Small intestine (tissue), 7 donors: Measurements from ENCODE around the gene POMT1. TPM values are rescaled to one million over a fixed set of nuclear protein-coding genes. Genes with fewer than 3 reads are reported as not detected.

Experiments used
- DNase-seq, 2 donors: peaks; one replicate each; pipeline versions ENCODE4 v3.0.0 to v3.0.0-alpha.2; 2013
- FAIRE-seq: peaks from 2 replicates; lab custom pipeline; 2012; peaks lifted over from hg19 to GRCh38; lab: Jason Lieb, UNC
- H3K27ac ChIP-seq, 3 donors: one replicate each; pipeline ENCODE4 v1.5.1; 2013; ENCODE audit warnings: low read length in 2 of 3, mild to moderate bottlenecking in 2 of 3, control low read depth in 1 of 3, inconsistent platforms in 1 of 3, low read depth in 1 of 3, moderate library complexity in 1 of 3
- H3K27me3 ChIP-seq, 3 donors: one replicate each; pipeline ENCODE4 v1.6.1; 2013; ENCODE audit warnings: low read length in 3 of 3, inconsistent platforms in 1 of 3; ENCODE audit not compliant: control insufficient read depth in 3 of 3, insufficient read depth in 3 of 3
- H3K36me3 ChIP-seq, 3 donors: one replicate each; pipeline ENCODE4 v1.6.1; 2013; ENCODE audit warnings: low read length in 3 of 3, inconsistent platforms in 1 of 3, low read depth in 1 of 3, mild to moderate bottlenecking in 1 of 3, moderate library complexity in 1 of 3; ENCODE audit not compliant: control insufficient read depth in 3 of 3, insufficient read depth in 2 of 3
- H3K4me1 ChIP-seq, 3 donors: one replicate each; pipeline ENCODE4 v1.6.1; 2013; ENCODE audit warnings: low read length in 2 of 3, inconsistent platforms in 1 of 3, low read depth in 1 of 3, mild to moderate bottlenecking in 1 of 3, moderate library complexity in 1 of 3; ENCODE audit not compliant: control insufficient read depth in 3 of 3, insufficient read depth in 2 of 3
- H3K4me3 ChIP-seq, 3 donors: one replicate each; pipeline ENCODE4 v1.5.1; 2013; ENCODE audit warnings: low read length in 3 of 3, control low read depth in 1 of 3, inconsistent platforms in 1 of 3, low read depth in 1 of 3, mild to moderate bottlenecking in 1 of 3, moderate library complexity in 1 of 3
- H3K9me3 ChIP-seq, 2 donors: one replicate each; pipeline ENCODE4 v1.6.1; 2013; ENCODE audit warnings: low read depth in 1 of 2, low read length in 1 of 2; ENCODE audit not compliant: control insufficient read depth in 2 of 2, insufficient read depth in 1 of 2
- WGBS, 3 donors: extraction: QIAGEN DNeasy Blood & Tissue Kit; methylation state at CpG; one replicate each; pipeline ENCODE4 v1.1.7; 2013; 5-methylcytosine and 5-hydroxymethylcytosine counted together
- polyA plus RNA-seq, 4 donors: library from polyadenylated mRNA; stranded (reverse) in 3 of 4; unstranded in 1 of 4; fragments of 200-250 nt in 3 of 4; fragments of 120-200 nt in 1 of 4; gene quantifications; one replicate each; pipeline versions ENCODE4 v1.2.1 to v1.2.3, GENCODE V29; 2013
- donor health status: healthy with polysubstance abuse.
- donor health status: control.
- donor health status: control.
- donor health status: Bipolar disorder and iron deficiency.
- donor health status: healthy.

POMT1 gene
- polyA plus RNA-seq, 4 donors: 15.0 to 53.2 (median 35.5) TPM

DNA sequence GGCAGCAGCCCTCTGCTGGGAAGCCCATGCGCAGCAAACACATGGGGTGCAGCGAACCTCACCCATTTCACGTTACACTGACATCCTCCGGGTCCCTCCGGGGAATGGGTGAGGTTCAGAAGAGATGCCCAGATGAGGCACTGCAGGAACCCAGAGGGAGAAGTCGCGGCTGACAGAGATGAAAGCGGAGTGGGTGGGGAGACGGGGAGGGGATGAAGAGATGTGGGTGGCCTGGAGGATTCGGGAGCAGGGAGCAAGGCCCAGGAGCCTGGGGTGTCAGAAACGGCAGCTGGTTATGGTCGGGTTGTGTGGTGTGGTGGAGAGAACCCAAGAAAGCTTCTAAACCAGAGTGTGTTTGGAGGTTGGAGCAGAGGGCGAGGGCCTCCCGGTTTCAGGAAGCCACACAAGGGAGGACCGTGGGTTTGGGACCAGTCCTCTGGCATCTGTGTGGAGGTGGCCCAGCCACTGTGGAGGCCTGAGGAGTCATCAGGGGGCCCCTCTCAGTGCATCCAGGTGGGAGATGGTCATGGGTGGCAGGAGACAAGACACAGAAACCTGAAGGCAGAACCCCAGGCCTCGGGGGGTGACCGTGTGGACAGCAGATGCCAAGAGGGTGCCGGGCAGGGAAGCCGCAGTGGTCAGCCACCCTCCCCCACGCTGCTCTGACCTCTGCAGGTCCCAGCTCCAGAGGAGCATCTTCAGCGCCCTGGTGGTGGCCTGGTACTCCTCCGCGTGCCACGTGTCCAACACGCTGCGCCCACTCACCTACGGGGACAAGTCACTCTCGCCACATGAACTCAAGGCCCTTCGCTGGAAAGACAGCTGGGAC is 19.8 kb downstream of the POMT1 start:
- no peak for DNase-seq
- H3K36me3 ChIP-seq: peaks cover 13 to 98% (median 24%) of the 10 kb centered on the region in 3 donors
- H3K9me3 ChIP-seq: no peaks in the 10 kb centered on the region
- no peaks in the 10 kb centered on the region for H3K4me1 ChIP-seq
- no peaks in the 10 kb centered on the region for H3K27me3 ChIP-seq
- no peak overlapping the region for H3K27ac ChIP-seq
- no peak for FAIRE-seq
- 93 to 96% (median 93%) methylated on average over 26 to 29 of the region's 29 CpGs for WGBS, 3 donors
- no peak overlapping the region for H3K4me3 ChIP-seq

GRCh38 chr9:131523086-131523388 is 20.3 kb downstream of the POMT1 start:
- WGBS, 3 donors: 90 to 93% (median 91%) methylated on average over 9 of the region's 9 CpGs
- Histone ChIP-seq H3K9me3 (no peaks in the 10 kb centered on the region), H3K4me1 (no peaks in the 10 kb centered on the region), H3K36me3 (peaks cover 13 to 98% (median 26%) of the 10 kb centered on the region in 3 donors), H3K4me3 (no peak overlapping the region), H3K27ac (no peak overlapping the region), H3K27me3 (no peaks in the 10 kb centered on the region)
- DNase-seq (no peak), FAIRE-seq (no peak)

- Histone ChIP-seq H3K9me3 (no peaks in the 10 kb centered on the region), H3K4me1 (no peaks in the 10 kb centered on the region), H3K36me3 (peaks cover 15 to 98% (median 30%) of the 10 kb centered on the region in 3 donors), H3K4me3 (no peak overlapping the region), H3K27ac (no peak overlapping the region), H3K27me3 (no peaks in the 10 kb centered on the region)
- DNase-seq (no peak), FAIRE-seq (no peak)
- 84 to 89% (median 85%) methylated on average over 29 of the region's 29 CpGs for WGBS, 3 donors
Measured at GRCh38 chr9:131523451-131524435, 21.0 kb downstream of the POMT1 start.

- FAIRE-seq (no peak), DNase-seq (no peak)
- WGBS, 3 donors: 87 to 92% (median 91%) methylated on average over 23 of the region's 23 CpGs
- peaks cover 15 to 98% (median 26%) of the 10 kb centered on the region in 3 donors for H3K36me3 ChIP-seq
- H3K27me3 ChIP-seq: no peaks in the 10 kb centered on the region
- H3K4me1 ChIP-seq: peaks cover 0 to 8% (median 0%) of the 10 kb centered on the region in 3 donors
- no peak overlapping the region for H3K4me3 ChIP-seq
- H3K27ac ChIP-seq: no peak overlapping the region
- H3K9me3 ChIP-seq: no peaks in the 10 kb centered on the region
Measured at GRCh38 chr9:131524665-131525315, 22.1 kb downstream of the POMT1 start.

DNA sequence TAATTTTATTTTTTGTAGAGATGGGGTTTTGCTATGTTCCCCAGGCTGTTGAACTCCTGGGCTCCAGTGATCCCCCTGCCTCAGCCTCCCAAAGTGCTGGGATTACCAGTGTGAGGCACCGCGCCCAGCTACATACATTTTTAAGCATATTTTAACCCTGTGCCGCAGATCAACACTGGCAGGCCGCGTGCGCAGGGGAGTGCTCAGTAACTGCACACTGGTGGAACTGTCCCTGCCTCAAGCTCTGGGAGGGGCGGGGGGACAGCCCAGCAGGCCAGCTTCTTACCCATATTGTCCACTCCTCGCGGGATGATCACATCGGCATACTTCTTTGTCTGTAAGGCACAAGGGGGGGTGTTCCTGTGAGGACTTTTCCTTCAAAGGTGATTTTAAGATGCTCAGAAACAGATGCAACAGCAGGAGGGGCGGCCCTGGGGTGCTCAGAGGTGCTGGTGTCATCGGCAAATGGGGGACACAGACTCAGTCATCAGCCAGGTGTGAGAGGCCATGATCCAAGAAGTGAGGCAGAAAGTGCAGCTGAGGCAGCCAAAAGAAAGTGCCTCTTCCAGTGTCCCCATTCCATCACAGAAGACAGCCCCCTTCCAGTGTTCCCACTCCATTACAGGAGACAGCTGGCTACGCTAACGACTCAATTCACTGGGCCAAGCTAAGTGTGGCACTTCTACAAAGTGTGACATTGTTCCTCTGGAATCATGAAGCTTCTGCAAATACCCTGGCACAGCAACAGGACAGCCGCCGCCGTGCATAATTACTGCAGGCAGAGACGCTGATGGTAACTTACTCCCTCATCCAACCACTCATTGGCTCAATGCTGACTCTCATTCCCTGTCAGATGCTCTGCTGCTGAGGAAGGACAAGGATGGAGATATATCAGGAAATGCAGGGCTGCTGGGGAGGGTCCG is 23.2 kb downstream of the POMT1 start:
- H3K4me3 ChIP-seq: no peak overlapping the region
- WGBS, 3 donors: 90 to 93% (median 91%) methylated on average over 19 of the region's 19 CpGs
- H3K36me3 ChIP-seq: peaks cover 15 to 93% (median 22%) of the 10 kb centered on the region in 3 donors
- no peak for DNase-seq
- H3K27ac ChIP-seq: no peak overlapping the region
- no peaks in the 10 kb centered on the region for H3K9me3 ChIP-seq
- no peaks in the 10 kb centered on the region for H3K27me3 ChIP-seq
- H3K4me1 ChIP-seq: peaks cover 0 to 8% (median 0%) of the 10 kb centered on the region in 3 donors
- no peak for FAIRE-seq

GRCh38 chr9:131528186-131528585 is 25.5 kb downstream of the POMT1 start:
- no peak for FAIRE-seq

GRCh38 chr9:131528886-131529505 is 26.3 kb downstream of the POMT1 start:
- H3K36me3 ChIP-seq: peaks cover 15 to 62% (median 18%) of the 10 kb centered on the region in 3 donors

More at GRCh38 chr9:131528186-131528585, 25.5 kb downstream of the POMT1 start:
- Histone ChIP-seq H3K4me1 (peaks cover 0 to 8% (median 0%) of the 10 kb centered on the region in 3 donors), H3K27me3 (no peaks in the 10 kb centered on the region), H3K36me3 (peaks cover 15 to 70% (median 22%) of the 10 kb centered on the region in 3 donors), H3K9me3 (no peaks in the 10 kb centered on the region), H3K4me3 (no peak overlapping the region), H3K27ac (no peak overlapping the region)
- no peak for DNase-seq
- WGBS, 3 donors: 91 to 93% (median 92%) methylated on average over 7 of the region's 7 CpGs

More at GRCh38 chr9:131528886-131529505, 26.3 kb downstream of the POMT1 start:
- DNase-seq (no peak), FAIRE-seq (no peak)
- Histone ChIP-seq H3K4me3 (no peak overlapping the region), H3K9me3 (no peaks in the 10 kb centered on the region), H3K4me1 (peaks cover 0 to 8% (median 0%) of the 10 kb centered on the region in 3 donors), H3K27me3 (no peaks in the 10 kb centered on the region), H3K27ac (no peak overlapping the region)
- WGBS, 3 donors: 96 to 97% (median 96%) methylated on average over 34 to 35 of the region's 35 CpGs
